ENCODE results near the gene ASMTL.
"Not testable (repeated sequence)": the region's sequence is repeated elsewhere in the genome, so short reads cannot be mapped to it uniquely, and the experiment has no call there.

ASMTL gene

DNA sequence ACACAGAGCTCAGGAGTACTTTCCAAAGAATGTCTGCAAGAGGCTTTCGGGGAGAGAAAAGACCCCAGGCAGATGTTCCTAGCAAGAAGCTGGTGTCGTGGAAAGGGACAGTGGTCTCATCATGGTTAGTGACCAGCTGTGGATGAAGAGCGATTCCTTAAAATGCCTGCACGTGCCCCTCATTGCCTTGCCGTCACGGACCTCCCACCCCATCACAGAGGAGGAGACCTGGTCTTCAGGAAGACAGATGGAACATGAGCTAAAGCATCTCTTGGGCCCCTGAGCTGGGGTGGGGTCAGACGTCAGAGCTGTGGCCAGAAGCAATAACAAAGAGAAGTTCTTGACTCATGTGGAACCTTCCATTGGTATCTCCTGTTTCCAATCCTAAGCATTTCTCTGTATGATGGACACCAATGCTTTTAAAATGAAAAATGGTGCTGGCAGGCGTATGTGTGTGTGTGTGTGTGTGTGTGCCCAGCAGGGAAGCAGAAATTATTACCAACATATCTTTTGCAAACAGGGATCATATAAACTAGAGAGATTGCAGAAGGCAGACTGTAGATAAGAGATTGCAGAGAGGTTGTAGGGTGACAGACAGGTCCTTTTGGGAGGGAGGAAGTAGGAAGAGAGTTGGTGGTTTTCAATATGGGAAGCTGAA, 25.2 kb upstream of the ASMTL start:
- Mint-ChIP-seq H3K4me3 (peak overlapping the region; percentile 34), H3K27ac (ENCODE audit: low read depth) (peak overlapping the region; percentile 99), H3K9me3 (peaks cover 30% of the 10 kb centered on the region), H3K27me3 (no peaks in the 10 kb centered on the region), H3K4me1 (peaks cover 85% of the 10 kb centered on the region), H3K36me3 (ENCODE audit: insufficient read depth) (peaks cover 67% of the 10 kb centered on the region)
- peak; percentile 8 to 12 for DNase-seq (ENCODE audit: low spot score in 2 of 2)
- no peak for ATAC-seq (replicated peaks; ENCODE audit: extremely low read depth, poor library complexity, severe bottlenecking)

DNA sequence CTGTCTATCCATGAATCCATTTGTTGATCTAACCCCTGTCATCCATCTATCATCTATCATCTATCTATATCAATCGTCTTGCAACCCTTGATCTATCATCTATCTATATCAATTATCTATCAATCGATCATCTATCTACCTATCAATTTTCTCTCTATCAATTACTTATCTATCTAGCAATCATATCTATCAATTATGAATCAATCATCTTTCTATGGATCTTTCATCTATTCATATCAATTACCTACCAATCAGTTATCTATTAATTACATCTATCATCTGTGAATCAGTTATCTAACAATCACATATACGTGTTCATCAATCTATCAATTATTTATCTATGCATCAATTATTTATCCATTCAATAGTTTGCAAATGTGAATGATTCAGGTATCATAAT, 24.5 kb upstream of the ASMTL start:
- H3K9me3 Mint-ChIP-seq, result peaks cover 35% of the 10 kb centered on the region
- H3K27me3 Mint-ChIP-seq, result no peaks in the 10 kb centered on the region
- H3K36me3 Mint-ChIP-seq (ENCODE audit: insufficient read depth), result peaks cover 66% of the 10 kb centered on the region
- ATAC-seq (replicated peaks; ENCODE audit: extremely low read depth, poor library complexity, severe bottlenecking) (no peak), DNase-seq (ENCODE audit: low spot score in 2 of 2) (no peak)
- H3K4me3 Mint-ChIP-seq, result peak overlapping the region; percentile 34
- H3K27ac Mint-ChIP-seq (ENCODE audit: low read depth), result peak overlapping the region; percentile 99
- H3K4me1 Mint-ChIP-seq, result peaks cover 88% of the 10 kb centered on the region

DNA sequence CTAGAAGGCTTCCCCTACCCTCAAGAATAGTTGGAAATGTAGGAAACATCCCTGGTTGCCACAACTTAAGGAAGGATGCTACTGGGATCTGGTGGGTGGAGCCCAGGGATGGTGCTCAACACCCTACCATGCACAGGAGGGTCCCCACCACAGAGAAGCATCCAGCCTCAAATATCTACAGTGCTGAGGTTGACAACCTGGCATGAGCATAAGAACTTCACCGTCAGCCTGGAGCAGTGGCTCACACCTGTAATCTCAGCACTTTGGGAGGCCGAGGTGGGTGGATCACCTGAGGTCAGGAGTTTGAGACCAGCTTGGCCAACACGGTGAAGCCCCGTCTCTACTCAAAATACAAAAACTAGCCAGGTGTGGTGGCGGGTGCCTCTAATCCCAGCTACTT, 24.0 kb upstream of the ASMTL start:
- Mint-ChIP-seq H3K9me3 (peaks cover 39% of the 10 kb centered on the region), H3K27ac (ENCODE audit: low read depth) (peak overlapping the region; percentile 99), H3K4me3 (no peak overlapping the region), H3K4me1 (peaks cover 88% of the 10 kb centered on the region), H3K36me3 (ENCODE audit: insufficient read depth) (peaks cover 66% of the 10 kb centered on the region), H3K27me3 (no peaks in the 10 kb centered on the region)
- no peak for ATAC-seq (replicated peaks; ENCODE audit: extremely low read depth, poor library complexity, severe bottlenecking)
- peak; percentile 5 to 6 for DNase-seq (ENCODE audit: low spot score in 2 of 2)

DNA sequence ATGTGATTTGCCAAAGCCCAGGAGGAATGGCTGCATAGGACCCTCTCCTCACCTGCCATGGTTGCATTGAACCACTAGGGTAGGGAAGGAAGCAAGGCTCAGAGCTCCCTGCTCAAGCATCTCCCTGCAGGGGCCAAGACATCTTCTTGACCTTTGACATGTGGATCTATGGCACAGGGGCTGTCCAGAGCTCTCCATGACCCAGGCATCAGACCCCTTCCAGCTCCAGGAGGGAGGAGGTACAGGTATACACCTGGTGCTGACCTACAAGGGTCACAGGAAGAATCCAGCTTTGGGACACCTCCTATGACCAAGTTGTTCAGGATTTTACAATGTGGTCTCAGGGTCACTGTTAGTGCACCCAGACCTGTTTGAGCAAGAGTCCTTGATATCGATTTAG, 23.2 kb upstream of the ASMTL start:
- peak; percentile 4 to 8 for DNase-seq (ENCODE audit: low spot score in 2 of 2)
- no peak overlapping the region for H3K4me3 Mint-ChIP-seq

DNA sequence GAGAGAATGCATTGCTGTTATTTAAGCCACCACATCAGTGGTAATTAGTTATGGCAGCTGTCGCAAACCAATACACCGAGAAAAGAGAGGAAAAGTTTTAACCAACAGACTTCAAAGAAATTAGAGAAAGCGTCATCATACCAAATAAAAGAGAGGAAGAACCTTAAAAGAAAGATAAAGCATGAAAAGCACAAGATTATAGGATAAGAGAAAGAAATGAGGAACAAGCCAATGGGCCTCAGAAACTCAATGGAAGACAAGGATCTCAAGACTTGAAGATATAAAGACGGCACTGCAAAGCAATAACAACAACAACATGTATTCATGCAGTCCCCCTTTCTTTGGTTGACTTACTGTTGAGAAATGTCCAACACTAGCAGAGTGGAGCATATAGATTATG, 22.8 kb upstream of the ASMTL start:
- H3K36me3 Mint-ChIP-seq (ENCODE audit: insufficient read depth), result peaks cover 69% of the 10 kb centered on the region
- no peaks in the 10 kb centered on the region for H3K27me3 Mint-ChIP-seq
- peak overlapping the region; percentile 96 for H3K27ac Mint-ChIP-seq (ENCODE audit: low read depth)
- ATAC-seq (replicated peaks; ENCODE audit: extremely low read depth, poor library complexity, severe bottlenecking) (no peak), DNase-seq (ENCODE audit: low spot score in 2 of 2) (peak in 1 of 2 donors; percentile 5)
- H3K4me3 Mint-ChIP-seq, result no peak overlapping the region
- H3K9me3 Mint-ChIP-seq, result peaks cover 39% of the 10 kb centered on the region
- peaks cover 86% of the 10 kb centered on the region for H3K4me1 Mint-ChIP-seq

More for the DNA sequence above, 23.2 kb upstream of the ASMTL start:
- H3K27me3 Mint-ChIP-seq, result no peaks in the 10 kb centered on the region
- peaks cover 86% of the 10 kb centered on the region for H3K4me1 Mint-ChIP-seq
- ATAC-seq (replicated peaks; ENCODE audit: extremely low read depth, poor library complexity, severe bottlenecking), result no peak
- H3K9me3 Mint-ChIP-seq, result peaks cover 39% of the 10 kb centered on the region
- peak overlapping the region; percentile 99 for H3K27ac Mint-ChIP-seq (ENCODE audit: low read depth)
- peaks cover 69% of the 10 kb centered on the region for H3K36me3 Mint-ChIP-seq (ENCODE audit: insufficient read depth)

DNA sequence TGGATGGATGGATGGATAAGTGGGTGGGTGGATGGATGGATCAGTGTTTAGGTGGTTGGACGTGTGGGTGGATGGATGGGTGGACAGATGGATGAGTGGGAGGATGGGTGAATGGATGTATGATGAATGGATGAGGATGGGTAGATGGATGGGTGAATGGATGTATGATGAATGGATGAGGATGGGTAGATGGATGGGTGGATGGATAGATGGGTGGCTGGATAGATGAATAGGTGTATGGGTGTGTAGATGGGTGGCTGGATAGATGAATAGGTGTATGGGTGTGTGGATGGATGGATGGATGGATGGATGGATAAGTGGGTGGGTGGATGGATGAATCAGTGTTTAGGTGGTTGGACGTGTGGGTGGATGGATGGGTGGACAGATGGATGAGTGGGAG, 21.9 kb upstream of the ASMTL start:
- ATAC-seq (replicated peaks; ENCODE audit: extremely low read depth, poor library complexity, severe bottlenecking); H3K27me3 Mint-ChIP-seq: not testable (repeated sequence)
- H3K9me3 Mint-ChIP-seq, result peaks cover 39% of the 10 kb centered on the region
- peak overlapping the region; percentile 2 for H3K4me3 Mint-ChIP-seq
- DNase-seq (ENCODE audit: low spot score in 2 of 2), result peak; percentile 2 to 7
- peaks cover 86% of the 10 kb centered on the region for H3K4me1 Mint-ChIP-seq
- H3K27ac Mint-ChIP-seq (ENCODE audit: low read depth), result peak overlapping the region; percentile 96
- H3K36me3 Mint-ChIP-seq (ENCODE audit: insufficient read depth), result peaks cover 70% of the 10 kb centered on the region

DNA sequence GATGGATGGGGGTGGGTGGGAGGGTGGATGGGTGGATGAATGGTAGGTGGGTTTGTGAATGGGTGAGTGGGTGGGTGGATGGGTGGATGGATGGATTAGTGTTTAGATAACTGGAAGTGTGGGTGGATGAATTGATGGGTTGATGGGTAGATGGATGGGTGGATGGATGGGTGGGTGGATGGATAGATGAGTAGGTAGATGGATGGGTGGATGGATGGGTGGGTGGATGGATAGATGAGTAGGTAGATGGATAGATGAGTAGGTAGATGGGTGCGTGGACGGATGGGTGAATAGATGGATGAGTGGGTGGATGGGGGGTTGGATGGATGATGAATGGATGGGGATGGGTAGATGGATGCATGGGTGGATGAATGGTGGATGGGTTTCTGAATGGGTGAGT, 20.3 kb upstream of the ASMTL start:
- peak; percentile 8 for DNase-seq (ENCODE audit: low spot score in 2 of 2)
- peak overlapping the region; percentile 96 for H3K27ac Mint-ChIP-seq (ENCODE audit: low read depth)
- no peak for ATAC-seq (replicated peaks; ENCODE audit: extremely low read depth, poor library complexity, severe bottlenecking)
- H3K4me1 Mint-ChIP-seq, result peaks cover 86% of the 10 kb centered on the region
- peaks cover 30% of the 10 kb centered on the region for H3K9me3 Mint-ChIP-seq
- H3K27me3 Mint-ChIP-seq, result no peaks in the 10 kb centered on the region
- H3K4me3 Mint-ChIP-seq, result peak overlapping the region; percentile 68
- H3K36me3 Mint-ChIP-seq (ENCODE audit: insufficient read depth), result peaks cover 67% of the 10 kb centered on the region

DNA sequence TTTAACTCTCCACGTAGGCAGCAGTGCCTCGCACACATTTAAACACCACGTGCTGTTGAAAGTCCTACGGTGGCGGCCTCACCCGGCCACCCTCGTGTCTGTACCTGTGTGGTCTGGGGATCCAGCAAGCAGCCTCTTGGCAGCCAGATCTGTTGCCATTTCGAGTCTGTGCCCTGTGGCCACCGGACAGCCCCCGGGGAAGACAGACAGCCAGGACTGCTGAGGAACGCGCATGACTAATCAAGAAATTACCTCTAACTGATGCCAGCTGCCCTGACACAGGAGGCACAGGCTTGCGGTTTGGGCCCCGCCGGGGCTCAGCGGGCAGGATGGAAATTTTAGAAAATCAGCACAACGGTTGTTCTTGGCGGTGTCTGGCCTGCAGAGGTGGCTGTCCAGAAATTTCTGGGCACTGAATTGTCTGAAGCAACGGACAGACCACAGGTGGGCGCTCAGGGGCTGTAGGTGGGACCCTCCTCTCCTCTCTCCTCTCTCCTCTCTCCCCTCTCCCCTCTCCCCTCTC, 15.6 kb upstream of the ASMTL start:
- peaks cover 76% of the 10 kb centered on the region for H3K36me3 Mint-ChIP-seq (ENCODE audit: insufficient read depth)
- no peaks in the 10 kb centered on the region for H3K27me3 Mint-ChIP-seq
- H3K4me1 Mint-ChIP-seq, result peaks cover 92% of the 10 kb centered on the region
- peaks cover 14% of the 10 kb centered on the region for H3K9me3 Mint-ChIP-seq
- H3K4me3 Mint-ChIP-seq, result peak overlapping the region; percentile 82
- DNase-seq (ENCODE audit: low spot score in 2 of 2), result peak; percentile 59 to 81
- ATAC-seq (replicated peaks; ENCODE audit: extremely low read depth, poor library complexity, severe bottlenecking), result peak; percentile 34
- H3K27ac Mint-ChIP-seq (ENCODE audit: low read depth), result peak overlapping the region; percentile 96

DNA sequence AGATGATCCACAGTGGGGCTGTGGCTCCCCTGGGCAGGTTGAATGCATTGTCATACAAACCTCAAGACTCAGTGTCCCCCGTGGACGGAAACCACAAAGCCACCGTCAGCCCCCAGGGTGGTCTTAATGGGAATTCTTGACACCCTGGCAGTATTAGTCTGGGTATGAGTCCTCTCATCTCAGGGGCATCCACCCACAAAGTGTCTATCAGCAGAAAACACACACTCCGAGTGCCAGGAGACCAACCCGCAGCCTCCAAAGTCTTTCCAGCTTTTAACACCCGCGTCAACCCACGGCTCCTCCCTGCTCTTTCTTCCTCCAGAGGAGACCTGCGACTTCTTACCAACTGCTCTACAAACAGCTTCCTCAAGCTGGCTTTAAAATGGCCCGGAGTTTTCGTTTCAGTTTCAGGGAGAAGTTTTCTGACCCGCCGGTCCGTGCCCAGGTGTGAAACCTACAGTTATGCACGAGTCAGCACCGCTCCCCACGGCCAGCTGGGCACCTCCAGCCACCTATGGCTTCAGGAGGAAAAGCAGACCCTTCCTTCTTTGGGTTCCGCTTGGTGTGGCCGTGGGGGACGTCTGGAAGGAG, 14.4 kb upstream of the ASMTL start:
- ATAC-seq (replicated peaks; ENCODE audit: extremely low read depth, poor library complexity, severe bottlenecking) (no peak), DNase-seq (ENCODE audit: low spot score in 2 of 2) (peak; percentile 33 to 64)
- H3K9me3 Mint-ChIP-seq, result peaks cover 3% of the 10 kb centered on the region
- H3K27me3 Mint-ChIP-seq, result no peaks in the 10 kb centered on the region
- H3K4me3 Mint-ChIP-seq, result peak overlapping the region; percentile 82
- H3K36me3 Mint-ChIP-seq (ENCODE audit: insufficient read depth), result peaks cover 78% of the 10 kb centered on the region
- peak overlapping the region; percentile 96 for H3K27ac Mint-ChIP-seq (ENCODE audit: low read depth)
- H3K4me1 Mint-ChIP-seq, result peaks cover 92% of the 10 kb centered on the region

DNA sequence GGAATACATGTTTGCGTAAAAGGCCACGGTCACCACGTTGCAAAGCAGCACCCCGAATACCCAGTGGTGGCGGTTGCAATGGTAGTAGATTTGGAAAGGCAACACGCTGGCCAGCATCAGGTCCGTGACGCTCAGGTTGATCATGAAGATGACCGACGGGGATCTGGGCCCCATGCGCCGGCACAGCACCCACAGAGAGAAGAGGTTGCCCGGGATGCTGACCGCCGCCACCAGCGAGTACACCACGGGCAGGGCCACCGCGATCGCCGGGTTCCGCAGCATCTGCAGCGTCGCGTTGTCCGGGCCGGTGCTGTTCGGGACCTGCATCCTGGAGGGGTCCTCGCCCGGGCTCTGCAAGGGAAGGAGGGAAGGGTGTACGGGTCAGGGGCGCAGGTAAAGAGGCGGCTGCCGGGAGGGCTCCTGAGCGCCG, 13.5 kb upstream of the ASMTL start:
- ATAC-seq (replicated peaks; ENCODE audit: extremely low read depth, poor library complexity, severe bottlenecking) (no peak), DNase-seq (ENCODE audit: low spot score in 2 of 2) (peak; percentile 9 to 14)
- H3K4me1 Mint-ChIP-seq, result peaks cover 90% of the 10 kb centered on the region
- peak overlapping the region; percentile 96 for H3K27ac Mint-ChIP-seq (ENCODE audit: low read depth)
- H3K36me3 Mint-ChIP-seq (ENCODE audit: insufficient read depth), result peaks cover 70% of the 10 kb centered on the region
- H3K27me3 Mint-ChIP-seq, result no peaks in the 10 kb centered on the region
- H3K9me3 Mint-ChIP-seq, result no peaks in the 10 kb centered on the region
- peak overlapping the region; percentile 82 for H3K4me3 Mint-ChIP-seq

DNA sequence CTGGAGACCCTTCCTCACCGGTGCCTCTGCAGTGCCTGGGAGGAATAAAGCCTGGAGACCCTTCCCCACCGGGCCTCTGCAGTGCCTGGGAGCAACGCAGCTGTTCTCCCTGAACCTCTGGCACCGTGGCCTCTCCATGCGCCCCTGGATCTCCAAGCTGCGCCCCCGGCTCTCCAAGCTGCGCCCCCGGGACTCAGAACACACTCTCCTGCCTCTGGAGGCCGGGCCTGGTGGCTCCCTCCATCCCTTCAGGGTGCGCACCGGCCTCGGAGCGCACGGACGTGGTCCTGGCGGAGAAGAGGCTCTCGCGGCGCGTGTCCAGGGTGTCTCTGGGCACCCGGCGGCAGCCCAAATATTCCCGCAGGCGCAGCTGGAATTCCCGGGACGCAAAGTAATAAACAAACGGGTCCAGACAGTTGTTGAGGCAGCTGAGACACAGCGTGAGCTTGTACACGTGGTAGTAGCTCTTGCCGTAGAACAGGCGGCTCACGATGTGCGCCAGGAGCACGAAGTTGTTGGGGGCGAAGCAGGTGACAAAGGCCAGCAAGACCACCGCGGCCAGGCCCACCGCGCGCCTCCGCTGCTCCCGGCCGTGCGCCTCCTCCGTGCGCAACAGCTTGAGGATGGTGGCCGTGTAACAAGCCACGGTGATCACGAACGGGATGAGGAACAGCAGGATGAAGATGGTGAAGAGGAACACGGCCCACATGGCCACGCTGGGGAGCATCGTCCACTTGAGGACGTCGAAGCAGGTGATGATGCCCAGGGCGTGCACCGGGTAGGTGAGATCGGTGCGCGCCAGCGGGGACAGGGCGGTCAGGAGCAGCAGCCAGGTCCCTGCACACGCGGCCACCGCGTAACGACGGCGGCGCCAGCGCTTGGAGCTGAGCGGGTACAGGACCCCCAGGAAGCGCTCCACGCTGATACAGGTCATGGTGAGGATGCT, 12.8 kb upstream of the ASMTL start:
- ATAC-seq (replicated peaks; ENCODE audit: extremely low read depth, poor library complexity, severe bottlenecking), result no peak
- peak; percentile 8 to 11 for DNase-seq (ENCODE audit: low spot score in 2 of 2)
- Mint-ChIP-seq H3K4me1 (peaks cover 85% of the 10 kb centered on the region), H3K36me3 (ENCODE audit: insufficient read depth) (peaks cover 64% of the 10 kb centered on the region), H3K27me3 (no peaks in the 10 kb centered on the region), H3K27ac (ENCODE audit: low read depth) (peak overlapping the region; percentile 96), H3K4me3 (peak overlapping the region; percentile 82), H3K9me3 (no peaks in the 10 kb centered on the region)

DNA sequence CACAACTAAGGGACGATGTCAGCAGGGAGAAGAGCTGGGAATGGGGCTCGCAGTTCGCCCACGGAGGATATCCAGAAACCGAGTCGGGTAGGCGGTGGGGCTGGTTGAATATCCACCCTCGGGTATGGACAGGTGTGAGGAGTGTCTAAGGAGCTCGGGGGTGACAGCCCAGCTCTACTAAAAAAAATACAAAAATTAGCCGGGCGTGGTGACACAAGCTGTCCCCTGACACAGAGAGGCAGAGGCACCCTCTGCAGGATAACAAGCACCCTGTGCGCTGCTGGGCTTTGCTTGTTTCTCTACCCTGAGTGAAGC, 12.2 kb upstream of the ASMTL start:
- Mint-ChIP-seq H3K4me1 (peaks cover 79% of the 10 kb centered on the region), H3K27ac (ENCODE audit: low read depth) (peak overlapping the region; percentile 96), H3K27me3 (no peaks in the 10 kb centered on the region), H3K4me3 (peak overlapping the region; percentile 82), H3K9me3 (no peaks in the 10 kb centered on the region), H3K36me3 (ENCODE audit: insufficient read depth) (peaks cover 59% of the 10 kb centered on the region)
- no peak for DNase-seq (ENCODE audit: low spot score in 2 of 2)
- ATAC-seq (replicated peaks; ENCODE audit: extremely low read depth, poor library complexity, severe bottlenecking), result no peak
